GM12864 (cell line): Measurements from ENCODE around the gene M6PR.

ENCODE experiments used
- DNase-seq: peaks from one replicate; pipeline ENCODE4 v3.0.0-alpha.2; 2011; ENCODE audit warnings: low read depth
- H3K4me3 ChIP-seq: 2 replicates; pipeline ENCODE4 v1.5.1; 2011; ENCODE audit warnings: mild to moderate bottlenecking, low read depth, low read length, control low read depth
- TF ChIP-seq, protein P1 (sequence below): IDR thresholded peaks from 2 replicates; pipeline ENCODE4 v1.5.1; 2011; ENCODE audit warnings: low read depth, mild to moderate bottlenecking, moderate library complexity, low read length, control low read depth, inconsistent platforms; ENCODE audit errors: missing control alignments

The M6PR gene

DNA sequence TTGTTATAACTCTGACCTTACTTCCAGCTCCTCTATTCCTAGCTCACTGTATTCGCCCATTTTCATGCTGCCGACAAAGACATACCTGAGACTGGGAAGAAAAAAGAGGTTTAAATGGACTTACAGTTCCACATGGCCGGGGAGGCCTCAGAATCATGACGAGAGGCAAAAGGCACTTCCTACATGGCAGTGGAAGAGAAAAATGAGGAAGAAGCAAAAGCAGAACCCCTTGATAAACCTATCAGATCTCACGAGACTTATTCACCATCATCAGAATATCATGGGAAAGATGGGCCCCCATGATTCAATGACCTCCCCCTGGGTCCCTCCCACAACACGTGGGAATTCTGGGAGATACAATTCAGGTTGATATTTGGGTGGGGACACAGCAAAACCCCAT lies 49.6 kb downstream of the M6PR start:
- H3K4me3 ChIP-seq = no peak overlapping the region
- TF ChIP-seq, protein P1, sequence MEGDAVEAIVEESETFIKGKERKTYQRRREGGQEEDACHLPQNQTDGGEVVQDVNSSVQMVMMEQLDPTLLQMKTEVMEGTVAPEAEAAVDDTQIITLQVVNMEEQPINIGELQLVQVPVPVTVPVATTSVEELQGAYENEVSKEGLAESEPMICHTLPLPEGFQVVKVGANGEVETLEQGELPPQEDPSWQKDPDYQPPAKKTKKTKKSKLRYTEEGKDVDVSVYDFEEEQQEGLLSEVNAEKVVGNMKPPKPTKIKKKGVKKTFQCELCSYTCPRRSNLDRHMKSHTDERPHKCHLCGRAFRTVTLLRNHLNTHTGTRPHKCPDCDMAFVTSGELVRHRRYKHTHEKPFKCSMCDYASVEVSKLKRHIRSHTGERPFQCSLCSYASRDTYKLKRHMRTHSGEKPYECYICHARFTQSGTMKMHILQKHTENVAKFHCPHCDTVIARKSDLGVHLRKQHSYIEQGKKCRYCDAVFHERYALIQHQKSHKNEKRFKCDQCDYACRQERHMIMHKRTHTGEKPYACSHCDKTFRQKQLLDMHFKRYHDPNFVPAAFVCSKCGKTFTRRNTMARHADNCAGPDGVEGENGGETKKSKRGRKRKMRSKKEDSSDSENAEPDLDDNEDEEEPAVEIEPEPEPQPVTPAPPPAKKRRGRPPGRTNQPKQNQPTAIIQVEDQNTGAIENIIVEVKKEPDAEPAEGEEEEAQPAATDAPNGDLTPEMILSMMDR = no peak
- DNase-seq = no peak

DNA sequence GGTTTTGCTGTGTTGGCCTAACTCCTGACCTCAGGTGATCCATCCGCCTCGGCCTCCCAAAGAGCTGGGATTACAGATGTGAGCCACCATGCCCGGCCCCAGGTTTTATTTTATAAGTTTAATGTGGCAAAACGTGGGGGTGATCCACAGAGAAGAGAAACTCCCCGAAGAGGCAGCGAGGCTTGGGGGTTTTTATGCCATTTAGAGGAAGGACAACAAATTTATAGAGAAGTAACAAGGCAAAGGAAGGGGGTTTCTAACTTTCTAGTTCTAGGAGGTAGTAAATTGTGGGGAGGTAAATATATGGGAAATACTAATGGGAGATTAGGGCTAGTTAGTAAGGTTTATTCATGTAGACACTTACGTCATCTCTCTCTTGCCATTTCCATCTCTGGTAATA lies 52.4 kb downstream of the M6PR start:
- TF ChIP-seq, protein P1 = no peak
- DNase-seq = no peak
- H3K4me3 ChIP-seq = no peak overlapping the region

DNA sequence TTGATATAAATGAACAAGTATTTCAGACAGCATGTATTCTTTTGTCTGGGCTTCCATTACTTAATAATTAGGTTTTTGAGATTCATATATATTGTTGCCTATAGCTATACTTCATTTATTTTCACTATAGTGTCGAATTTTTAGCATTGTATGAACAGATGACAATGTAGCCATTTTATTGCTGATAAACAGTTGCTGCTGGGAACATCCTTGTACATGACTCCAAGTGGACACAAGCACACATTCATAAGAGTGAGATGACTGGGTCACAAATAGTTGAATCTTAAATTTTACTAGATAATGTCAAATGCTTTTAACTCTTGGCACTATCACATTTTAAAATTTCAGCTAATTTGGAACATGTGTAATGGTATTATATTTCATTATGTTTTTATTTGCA lies 54.5 kb downstream of the M6PR start:
- H3K4me3 ChIP-seq = no peak overlapping the region
- TF ChIP-seq, protein P1 = no peak
- no peak for DNase-seq

DNA sequence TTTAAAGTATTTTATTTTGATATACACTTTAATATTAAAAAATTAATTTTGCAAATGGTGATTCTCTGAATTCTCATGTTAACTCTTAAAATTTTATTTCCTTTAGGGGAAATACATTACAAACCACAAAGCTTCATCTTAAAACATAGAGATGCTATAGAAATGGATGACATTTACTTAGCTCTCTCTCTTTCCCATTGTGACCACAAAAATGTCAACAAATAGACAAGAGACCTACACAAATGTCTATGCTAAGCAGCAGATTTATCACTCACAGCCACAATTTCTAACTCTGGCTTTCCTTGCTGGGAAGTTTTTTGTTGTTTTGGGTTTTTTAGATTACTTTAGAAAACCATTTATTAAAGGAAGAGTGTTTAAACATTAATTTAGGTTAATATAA lies 55.1 kb downstream of the M6PR start:
- TF ChIP-seq, protein P1 = no peak
- no peak overlapping the region for H3K4me3 ChIP-seq
- no peak for DNase-seq

DNA sequence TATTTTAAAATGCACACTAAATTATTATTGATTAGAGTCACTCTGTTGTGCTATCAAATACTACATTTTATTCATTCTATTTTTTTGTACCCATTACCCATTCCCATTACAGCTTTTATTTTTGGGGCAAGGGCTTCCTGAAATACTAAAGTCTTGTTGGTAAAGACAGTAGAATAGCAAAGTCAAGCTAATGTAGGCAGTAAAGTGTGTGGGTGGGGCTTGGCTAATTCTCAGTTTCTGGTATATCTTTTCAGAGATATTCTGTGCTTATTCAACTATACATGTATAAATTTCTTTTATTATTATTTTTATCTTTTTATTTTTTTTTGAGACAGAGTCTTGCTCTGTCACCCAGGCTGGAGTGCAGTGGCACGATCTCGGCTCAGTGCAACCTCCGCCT lies 57.5 kb downstream of the M6PR start:
- no peak for DNase-seq
- no peak overlapping the region for H3K4me3 ChIP-seq

More for the DNA sequence above, 57.5 kb downstream of the M6PR start:
- TF ChIP-seq, protein P1 = no peak
